SK-N-MC (cell line): Measurements from ENCODE around the gene CCDC194.

Experiments
- EZH2 ChIP-seq: fragments of 200-600 bp; sonication (generic); IDR thresholded peaks from one replicate; pipeline ENCODE4 v1.6.1; 2017; ENCODE audit warnings: antibody characterized with exemption
- FOXP2 ChIP-seq: optimal IDR thresholded peaks from 2 replicates; pipeline ENCODE3; 2011; ENCODE audit warnings: mild to moderate bottlenecking, moderate library complexity; ENCODE audit not compliant: insufficient read depth; ENCODE audit errors: extremely low read length, control extremely low read depth
- POLR2AphosphoS5 ChIP-seq: IDR thresholded peaks from 2 replicates; pipeline ENCODE4 v1.6.1; 2012; ENCODE audit warnings: mild to moderate bottlenecking, low read depth, low read length, borderline replicate concordance

DNA sequence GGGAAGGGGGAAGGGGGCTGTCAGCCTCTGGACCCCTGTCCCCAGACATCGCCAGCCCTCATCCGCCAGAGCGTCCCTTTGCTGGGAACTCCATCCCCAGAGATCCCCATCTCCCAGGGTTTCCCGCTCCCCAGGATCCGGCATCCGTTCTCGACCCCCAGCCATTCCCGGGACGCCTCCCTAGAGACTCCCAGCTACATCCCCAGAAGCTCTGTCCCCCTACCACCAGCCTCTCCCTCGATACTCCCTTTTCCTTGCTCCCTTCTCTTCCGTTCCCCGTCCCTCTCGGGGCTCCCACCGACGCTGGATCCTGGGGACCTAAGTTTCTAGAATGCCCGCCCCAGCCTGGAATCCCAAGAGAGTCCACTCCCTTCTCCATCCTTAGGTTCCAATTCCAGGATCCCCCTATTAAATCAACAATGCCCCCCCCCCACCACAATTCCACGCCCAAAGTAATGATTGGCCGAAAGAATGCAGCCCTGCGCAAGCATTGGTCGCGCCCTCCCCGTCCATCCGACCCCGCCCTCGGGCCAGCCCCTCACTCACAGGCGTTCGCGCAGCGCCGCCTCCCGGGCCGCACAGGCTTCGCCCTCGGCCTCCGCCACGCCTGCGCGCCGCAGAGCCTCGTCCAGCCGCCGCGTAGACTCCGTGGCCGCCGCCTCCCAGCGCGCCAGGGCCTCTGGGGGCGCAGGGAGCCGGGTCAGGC is 3.2 kb downstream of the CCDC194 start:
- TF ChIP-seq EZH2: no peak
- peak; percentile 49; the same call in 1 of the 2 replicates for TF ChIP-seq POLR2AphosphoS5
- TF ChIP-seq FOXP2: no peak
